Activated naive CD8-positive, alpha-beta T cell treated with anti-CD3 and anti-CD28 coated beads for 36 hours (primary cell): ENCODE data around the gene B3GALT2. TPM values are rescaled to one million over a fixed set of nuclear protein-coding genes. Genes with fewer than 3 reads are reported as not detected.
"Not testable (repeated sequence)": the region's sequence is repeated elsewhere in the genome, so short reads cannot be mapped to it uniquely, and the experiment has no call there.

ENCODE experiments used
- DNase-seq: peaks from one replicate; pipeline ENCODE4 v3.0.0; 2021
- H3K27ac Mint-ChIP-seq: one replicate; pipeline ENCODE4 v1.8.0; 2022; ENCODE audit warnings: mild to moderate bottlenecking, moderate library complexity, mixed read lengths
- H3K27me3 Mint-ChIP-seq: one replicate; pipeline ENCODE4 v1.8.0; 2022; ENCODE audit warnings: mild to moderate bottlenecking, mixed read lengths
- H3K36me3 Mint-ChIP-seq: one replicate; pipeline ENCODE4 v1.8.0; 2021; ENCODE audit warnings: mild to moderate bottlenecking, mixed read lengths
- H3K4me1 Mint-ChIP-seq: one replicate; pipeline ENCODE4 v1.8.0; 2021; ENCODE audit warnings: mixed read lengths
- H3K4me3 Mint-ChIP-seq: one replicate; pipeline ENCODE4 v1.8.0; 2022; ENCODE audit warnings: mild to moderate bottlenecking, moderate library complexity, mixed read lengths
- H3K9me3 Mint-ChIP-seq: one replicate; pipeline ENCODE4 v1.8.0; 2022; ENCODE audit warnings: mixed read lengths
- total RNA-seq, 2 experiments: library from RNA; stranded (reverse); gene quantifications; one replicate each; pipeline ENCODE4 v1.2.3, GENCODE V29; 2021

Gene B3GALT2
- total RNA-seq, 2 experiments from 2014 or later: not detected

- Mint-ChIP-seq H3K4me1 (peaks cover 38% of the 10 kb centered on the region), H3K36me3 (peaks cover 25% of the 10 kb centered on the region), H3K9me3 (peaks cover 10% of the 10 kb centered on the region), H3K27ac (no peak overlapping the region), H3K27me3 (no peaks in the 10 kb centered on the region), H3K4me3 (no peak overlapping the region)
- DNase-seq: no peak
Measured at GRCh38 chr1:193190096-193190744, 3.8 kb upstream of the B3GALT2 start.

- DNase-seq: no peak
- Mint-ChIP-seq H3K36me3 (peaks cover 23% of the 10 kb centered on the region), H3K27ac (no peak overlapping the region), H3K9me3 (peaks cover 10% of the 10 kb centered on the region), H3K4me1 (peaks cover 40% of the 10 kb centered on the region), H3K4me3 (no peak overlapping the region), H3K27me3 (no peaks in the 10 kb centered on the region)
Measured at GRCh38 chr1:193189442-193190095, 3.2 kb upstream of the B3GALT2 start.

- Mint-ChIP-seq H3K36me3 (peaks cover 23% of the 10 kb centered on the region), H3K4me1 (peaks cover 38% of the 10 kb centered on the region)
- H3K27ac Mint-ChIP-seq, H3K4me3 Mint-ChIP-seq, DNase-seq, H3K27me3 Mint-ChIP-seq, H3K9me3 Mint-ChIP-seq: not testable (repeated sequence)
Measured at GRCh38 chr1:193188915-193189314, 2.5 kb upstream of the B3GALT2 start.

GRCh38 chr1:193187114-193187513 is 701 bp upstream of the B3GALT2 start:
- Mint-ChIP-seq H3K9me3 (peaks cover 1% of the 10 kb centered on the region), H3K4me1 (peaks cover 37% of the 10 kb centered on the region), H3K27me3 (no peaks in the 10 kb centered on the region), H3K4me3 (no peak overlapping the region), H3K36me3 (peaks cover 11% of the 10 kb centered on the region), H3K27ac (no peak overlapping the region)
- no peak for DNase-seq

GRCh38 chr1:193185211-193185610 is 1.2 kb downstream of the B3GALT2 start:
- Mint-ChIP-seq H3K4me3 (no peak overlapping the region), H3K4me1 (peaks cover 43% of the 10 kb centered on the region), H3K36me3 (peaks cover 3% of the 10 kb centered on the region), H3K27me3 (no peaks in the 10 kb centered on the region), H3K27ac (no peak overlapping the region), H3K9me3 (no peaks in the 10 kb centered on the region)
- no peak for DNase-seq

- H3K9me3 Mint-ChIP-seq: no peaks in the 10 kb centered on the region
- H3K27ac Mint-ChIP-seq: no peak overlapping the region
- H3K27me3 Mint-ChIP-seq: no peaks in the 10 kb centered on the region
- H3K4me1 Mint-ChIP-seq: peaks cover 40% of the 10 kb centered on the region
- no peaks in the 10 kb centered on the region for H3K36me3 Mint-ChIP-seq
- H3K4me3 Mint-ChIP-seq: no peak overlapping the region
- no peak for DNase-seq
Measured at GRCh38 chr1:193184776-193185175, 1.6 kb downstream of the B3GALT2 start.

- no peak overlapping the region for H3K4me3 Mint-ChIP-seq
- H3K4me1 Mint-ChIP-seq: peaks cover 38% of the 10 kb centered on the region
- no peaks in the 10 kb centered on the region for H3K9me3 Mint-ChIP-seq
- H3K36me3 Mint-ChIP-seq: no peaks in the 10 kb centered on the region
- no peak overlapping the region for H3K27ac Mint-ChIP-seq
- no peaks in the 10 kb centered on the region for H3K27me3 Mint-ChIP-seq
- DNase-seq: no peak
Measured at GRCh38 chr1:193183019-193183627, 3.3 kb downstream of the B3GALT2 start.

GRCh38 chr1:193181985-193182384 is 4.4 kb downstream of the B3GALT2 start:
- no peak overlapping the region for H3K4me3 Mint-ChIP-seq
- no peaks in the 10 kb centered on the region for H3K36me3 Mint-ChIP-seq
- no peaks in the 10 kb centered on the region for H3K27me3 Mint-ChIP-seq
- DNase-seq: no peak
- no peak overlapping the region for H3K27ac Mint-ChIP-seq
- H3K9me3 Mint-ChIP-seq: no peaks in the 10 kb centered on the region
- H3K4me1 Mint-ChIP-seq: peaks cover 35% of the 10 kb centered on the region

GRCh38 chr1:193181536-193181935 is 4.9 kb downstream of the B3GALT2 start:
- Mint-ChIP-seq H3K4me1 (peaks cover 31% of the 10 kb centered on the region), H3K27ac (no peak overlapping the region), H3K4me3 (no peak overlapping the region)

GRCh38 chr1:193179094-193179493 is 7.3 kb downstream of the B3GALT2 start:
- Mint-ChIP-seq H3K4me3 (no peak overlapping the region), H3K27me3 (no peaks in the 10 kb centered on the region), H3K27ac (no peak overlapping the region), H3K36me3 (peaks cover 11% of the 10 kb centered on the region), H3K4me1 (peaks cover 15% of the 10 kb centered on the region), H3K9me3 (no peaks in the 10 kb centered on the region)
- no peak for DNase-seq

More at GRCh38 chr1:193181536-193181935, 4.9 kb downstream of the B3GALT2 start:
- no peaks in the 10 kb centered on the region for H3K27me3 Mint-ChIP-seq
- H3K36me3 Mint-ChIP-seq: no peaks in the 10 kb centered on the region
- H3K9me3 Mint-ChIP-seq: no peaks in the 10 kb centered on the region
- no peak for DNase-seq

GRCh38 chr1:193176788-193177187 is 9.6 kb downstream of the B3GALT2 start:
- no peak for DNase-seq
- peaks cover 18% of the 10 kb centered on the region for H3K36me3 Mint-ChIP-seq
- H3K27ac Mint-ChIP-seq: no peak overlapping the region
- H3K27me3 Mint-ChIP-seq: no peaks in the 10 kb centered on the region
- H3K9me3 Mint-ChIP-seq: peaks cover 1% of the 10 kb centered on the region
- H3K4me3 Mint-ChIP-seq: no peak overlapping the region
- peaks cover 17% of the 10 kb centered on the region for H3K4me1 Mint-ChIP-seq

GRCh38 chr1:193176113-193176512 is 10.3 kb downstream of the B3GALT2 start:
- Mint-ChIP-seq H3K27ac (no peak overlapping the region), H3K4me1 (peaks cover 17% of the 10 kb centered on the region), H3K9me3 (peaks cover 1% of the 10 kb centered on the region), H3K4me3 (no peak overlapping the region), H3K36me3 (peaks cover 22% of the 10 kb centered on the region), H3K27me3 (no peaks in the 10 kb centered on the region)
- DNase-seq: no peak

GRCh38 chr1:193157360-193157759 is 29.1 kb downstream of the B3GALT2 start:
- peaks cover 19% of the 10 kb centered on the region for H3K36me3 Mint-ChIP-seq
- H3K9me3 Mint-ChIP-seq: no peaks in the 10 kb centered on the region
- H3K4me1 Mint-ChIP-seq: peaks cover 29% of the 10 kb centered on the region
- no peaks in the 10 kb centered on the region for H3K27me3 Mint-ChIP-seq
- no peak overlapping the region for H3K27ac Mint-ChIP-seq
- H3K4me3 Mint-ChIP-seq: no peak overlapping the region
- DNase-seq: no peak

- Mint-ChIP-seq H3K4me1 (peaks cover 29% of the 10 kb centered on the region), H3K27me3 (no peaks in the 10 kb centered on the region), H3K27ac (no peak overlapping the region), H3K4me3 (no peak overlapping the region), H3K9me3 (no peaks in the 10 kb centered on the region), H3K36me3 (peaks cover 19% of the 10 kb centered on the region)
- no peak for DNase-seq
Measured at GRCh38 chr1:193156822-193157142, 29.6 kb downstream of the B3GALT2 start.

GRCh38 chr1:193156117-193156821 is 30.1 kb downstream of the B3GALT2 start:
- peaks cover 29% of the 10 kb centered on the region for H3K4me1 Mint-ChIP-seq
- no peak for DNase-seq
- no peak overlapping the region for H3K4me3 Mint-ChIP-seq
- peaks cover 22% of the 10 kb centered on the region for H3K36me3 Mint-ChIP-seq
- no peaks in the 10 kb centered on the region for H3K9me3 Mint-ChIP-seq
- no peaks in the 10 kb centered on the region for H3K27me3 Mint-ChIP-seq
- no peak overlapping the region for H3K27ac Mint-ChIP-seq
